RKO (cell line): ENCODE data around the gene TCTN1.
"Not testable (repeated sequence)": the region's sequence is repeated elsewhere in the genome, so short reads cannot be mapped to it uniquely, and the experiment has no call there.

Experiments used
- DNase-seq: peaks from one replicate; pipeline ENCODE4 v3.0.0-alpha.2; 2016; ENCODE audit warnings: low spot score

Gene TCTN1

GRCh38 chr12:110639336-110640141, 25.6 kb downstream of the TCTN1 start:
- no peak for DNase-seq

- DNase-seq, result no peak
Measured at GRCh38 chr12:110640275-110641025, 26.5 kb downstream of the TCTN1 start.

DNA sequence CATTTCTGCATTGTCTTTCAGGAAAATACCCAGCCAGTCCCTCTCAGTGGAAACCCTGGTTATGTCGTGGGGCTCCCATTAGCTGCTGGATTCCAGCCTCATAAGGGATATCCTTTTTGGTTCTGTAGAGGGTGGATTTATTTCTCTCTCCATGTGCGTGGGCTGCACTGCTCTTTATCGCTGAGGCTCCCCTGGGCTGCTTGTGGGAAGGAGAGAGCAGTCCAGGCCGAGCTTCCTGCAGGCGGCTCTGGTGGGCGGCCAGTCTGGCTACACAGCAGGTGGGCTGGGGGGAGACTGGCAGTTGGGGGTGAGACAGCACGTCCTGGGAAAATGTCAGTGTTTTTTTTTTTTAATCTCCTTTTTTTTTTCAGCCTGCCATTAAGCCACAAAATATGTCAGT, 27.6 kb downstream of the TCTN1 start:
- DNase-seq, result no peak

- no peak for DNase-seq
Measured at GRCh38 chr12:110647631-110648040, 33.7 kb downstream of the TCTN1 start.

DNA sequence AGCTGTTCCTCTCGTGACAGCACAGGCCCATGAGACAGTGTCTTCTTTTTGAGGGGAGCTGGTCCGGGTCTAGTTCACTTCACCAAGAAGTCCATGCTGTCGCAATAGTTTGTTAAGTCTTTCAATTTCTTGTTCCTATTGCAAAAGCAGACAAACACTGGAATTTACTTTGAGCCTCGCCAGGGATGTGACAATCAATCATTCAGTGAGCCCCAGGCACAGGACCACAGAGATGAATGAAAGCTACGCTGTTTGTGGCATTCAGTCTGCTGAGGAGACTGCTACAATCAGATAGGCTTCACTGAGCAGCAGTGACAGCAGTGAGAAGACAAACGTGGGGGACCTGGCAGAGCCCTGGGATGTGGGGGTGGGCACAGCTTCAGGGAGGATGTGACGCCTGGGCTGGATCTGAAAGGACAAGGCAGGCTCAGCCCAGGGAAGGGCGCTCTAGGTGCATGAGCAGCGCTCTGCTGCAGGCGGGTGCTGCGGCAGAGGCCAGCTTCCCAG, 35.5 kb downstream of the TCTN1 start:
- DNase-seq, result no peak

DNA sequence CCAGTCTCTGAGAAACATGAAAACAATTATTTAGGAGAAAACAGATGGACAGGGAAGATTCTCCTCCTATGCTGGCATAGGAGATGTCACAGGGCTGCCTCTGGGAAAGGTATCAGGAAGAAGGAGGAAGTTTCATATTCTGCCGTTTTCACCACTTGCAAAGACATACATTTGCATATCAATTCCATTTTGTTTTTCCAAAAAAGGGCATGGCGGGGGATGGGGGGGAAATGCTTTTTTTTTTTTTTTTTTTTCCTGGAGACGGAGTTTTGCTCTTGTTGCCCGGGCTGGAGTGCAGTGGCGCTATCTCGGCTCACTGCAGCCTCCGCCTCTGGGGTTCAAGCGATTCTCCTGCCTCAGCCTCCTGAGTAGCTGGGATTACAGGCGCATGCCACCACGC, 40.3 kb downstream of the TCTN1 start:
- DNase-seq, result not testable (repeated sequence)

- no peak for DNase-seq
Measured at GRCh38 chr12:110656071-110656655, 42.2 kb downstream of the TCTN1 start.

DNA sequence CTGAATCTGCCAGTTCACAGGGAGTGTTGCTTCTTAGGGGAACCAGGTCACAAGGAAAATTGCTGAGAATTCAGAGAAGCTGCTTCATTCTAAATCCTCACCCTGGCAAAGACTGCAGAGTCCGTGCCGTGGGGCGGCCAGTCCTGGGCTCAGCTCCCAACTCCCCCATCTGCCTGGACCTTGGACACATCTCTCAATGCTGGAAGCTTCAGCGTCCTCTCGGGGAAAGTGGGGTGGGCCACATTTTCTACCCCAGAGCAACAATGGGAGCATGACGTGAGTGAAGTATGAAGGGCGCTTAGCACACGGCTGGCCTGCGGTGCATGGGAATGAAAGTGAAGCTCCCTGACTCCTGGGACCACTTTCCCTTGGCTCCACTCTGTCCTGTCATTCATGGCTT, 43.8 kb downstream of the TCTN1 start:
- no peak for DNase-seq

DNA sequence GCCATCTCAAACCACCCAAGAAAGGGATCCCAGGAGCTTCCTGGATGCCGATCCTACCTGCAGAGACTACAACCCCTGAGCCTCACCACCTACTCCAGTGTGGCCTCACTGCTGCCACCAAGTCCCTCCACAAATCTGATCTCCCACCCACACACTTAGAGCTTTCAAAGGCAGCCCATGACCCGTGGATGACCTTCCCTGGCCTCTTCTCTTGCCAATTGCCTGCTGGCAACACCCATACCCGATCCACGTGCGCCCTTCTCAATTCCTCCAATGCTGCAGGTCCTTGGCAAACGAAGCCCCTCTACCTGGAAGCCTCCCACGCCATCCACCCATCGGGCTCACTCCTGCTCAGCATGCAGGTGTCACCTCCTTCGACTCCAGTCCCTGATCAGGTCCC, 44.3 kb downstream of the TCTN1 start:
- DNase-seq, result no peak

DNA sequence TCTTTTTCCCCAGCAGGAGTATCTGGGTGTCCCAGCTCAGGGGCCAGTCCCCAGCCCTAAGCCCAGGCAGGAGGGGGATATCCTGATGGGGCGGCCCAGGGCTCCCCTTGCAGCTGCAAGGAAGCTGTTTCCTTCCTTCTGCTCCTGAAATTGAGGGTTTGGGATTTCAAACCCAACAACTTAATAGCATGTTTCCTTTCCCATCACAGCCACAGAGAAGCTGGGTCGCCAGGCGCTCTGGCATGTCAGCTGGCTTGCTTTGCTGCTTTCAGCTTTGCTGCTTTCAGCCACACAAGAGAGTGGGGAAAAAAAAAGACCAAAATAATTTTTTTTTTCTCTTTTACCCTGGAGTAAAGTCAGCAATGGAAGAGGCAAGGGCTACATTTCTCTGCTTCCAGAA, 44.9 kb downstream of the TCTN1 start:
- DNase-seq, result no peak

GRCh38 chr12:110661337-110661972, 47.5 kb downstream of the TCTN1 start:
- DNase-seq, result no peak

- DNase-seq, result no peak
Measured at GRCh38 chr12:110666892-110667291, 53.0 kb downstream of the TCTN1 start.

DNA sequence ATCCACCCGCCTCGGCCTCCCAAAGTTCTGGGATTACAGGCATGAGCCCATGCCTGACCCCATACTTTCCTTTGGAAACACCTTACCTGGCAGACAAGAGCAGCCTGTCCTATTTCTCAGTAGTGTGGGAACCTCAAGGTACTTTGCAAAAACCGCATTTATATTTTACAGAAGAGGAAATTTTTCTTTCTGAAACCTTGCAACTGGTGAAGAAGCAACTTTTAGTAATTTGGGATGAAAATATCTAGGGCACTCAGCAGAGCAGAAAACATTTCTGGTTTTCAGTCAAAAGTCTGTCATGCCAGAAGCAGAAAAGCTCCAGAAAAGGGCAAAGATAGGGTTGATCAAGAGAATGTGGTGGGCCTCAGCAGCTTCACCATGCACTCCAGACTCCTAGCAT, 53.7 kb downstream of the TCTN1 start:
- DNase-seq, result no peak

DNA sequence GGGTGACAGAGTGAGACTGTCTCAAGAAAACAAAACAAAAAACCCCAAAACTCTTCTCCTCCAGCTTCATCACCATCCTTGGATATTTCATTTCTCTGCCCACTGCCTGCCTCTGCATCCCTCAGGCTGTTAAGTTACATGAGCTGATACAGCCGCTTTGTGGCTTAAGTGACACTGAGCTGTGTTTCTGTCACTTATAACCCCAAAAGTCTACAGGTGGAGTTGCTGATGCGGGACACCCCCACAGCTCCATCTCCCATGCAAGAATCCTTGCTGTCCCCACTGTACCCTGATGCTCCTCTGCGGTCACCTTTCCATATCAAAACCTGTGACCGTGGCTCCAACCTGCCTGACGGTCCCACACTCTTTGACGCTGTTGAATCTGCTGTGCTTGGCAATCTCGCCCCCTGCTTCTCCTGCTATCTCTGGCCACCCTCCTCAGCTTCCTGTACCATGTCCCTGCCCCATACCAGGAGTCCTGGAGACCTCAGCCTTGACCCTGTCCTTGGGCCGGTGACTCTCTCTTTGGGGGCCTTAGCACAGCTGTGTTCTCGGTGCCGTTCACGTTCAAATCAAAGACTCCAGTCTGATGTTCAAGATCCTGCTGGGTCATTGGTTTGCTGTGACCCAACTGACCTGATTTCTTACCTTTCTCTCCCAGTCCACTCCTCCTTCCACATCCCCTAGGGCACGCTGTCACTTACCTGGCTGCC, 54.7 kb downstream of the TCTN1 start:
- no peak for DNase-seq

DNA sequence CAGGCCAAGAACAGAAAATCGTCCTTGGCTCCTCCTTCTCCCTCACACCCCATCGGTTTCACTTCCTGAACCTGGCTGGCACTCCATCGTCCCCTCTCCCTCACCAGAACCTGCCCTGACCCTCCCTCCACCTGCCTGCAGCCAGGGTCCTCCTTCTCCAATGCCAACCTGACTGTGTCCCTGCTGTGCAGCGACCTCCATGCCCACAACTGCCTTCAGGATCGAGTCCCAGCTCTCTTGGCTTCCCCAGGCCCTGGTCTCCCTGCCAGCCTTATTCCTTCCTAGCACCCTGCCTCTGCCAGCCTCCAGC, 55.2 kb downstream of the TCTN1 start:
- DNase-seq, result no peak

GRCh38 chr12:110670161-110670701, 56.3 kb downstream of the TCTN1 start:
- DNase-seq, result no peak

DNA sequence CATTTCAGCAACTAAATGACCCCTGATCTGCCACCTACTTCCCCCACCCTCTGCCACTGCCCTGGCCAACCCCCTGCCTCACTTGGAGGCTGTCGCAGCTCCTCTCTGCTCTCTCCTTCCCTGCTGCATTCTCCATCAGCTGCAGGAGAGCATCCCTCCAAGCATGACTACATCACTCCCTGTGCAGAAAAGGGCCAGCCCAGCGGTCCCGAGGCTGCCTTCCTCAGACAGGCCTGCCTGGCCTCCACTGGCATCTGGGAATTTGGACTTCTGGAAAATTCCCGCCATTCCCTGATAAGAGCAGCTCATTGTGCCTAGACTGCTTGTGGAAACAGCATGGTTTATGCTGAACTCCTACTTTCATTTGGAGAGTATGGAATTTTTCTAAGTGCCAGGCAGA, 62.2 kb downstream of the TCTN1 start:
- no peak for DNase-seq

DNA sequence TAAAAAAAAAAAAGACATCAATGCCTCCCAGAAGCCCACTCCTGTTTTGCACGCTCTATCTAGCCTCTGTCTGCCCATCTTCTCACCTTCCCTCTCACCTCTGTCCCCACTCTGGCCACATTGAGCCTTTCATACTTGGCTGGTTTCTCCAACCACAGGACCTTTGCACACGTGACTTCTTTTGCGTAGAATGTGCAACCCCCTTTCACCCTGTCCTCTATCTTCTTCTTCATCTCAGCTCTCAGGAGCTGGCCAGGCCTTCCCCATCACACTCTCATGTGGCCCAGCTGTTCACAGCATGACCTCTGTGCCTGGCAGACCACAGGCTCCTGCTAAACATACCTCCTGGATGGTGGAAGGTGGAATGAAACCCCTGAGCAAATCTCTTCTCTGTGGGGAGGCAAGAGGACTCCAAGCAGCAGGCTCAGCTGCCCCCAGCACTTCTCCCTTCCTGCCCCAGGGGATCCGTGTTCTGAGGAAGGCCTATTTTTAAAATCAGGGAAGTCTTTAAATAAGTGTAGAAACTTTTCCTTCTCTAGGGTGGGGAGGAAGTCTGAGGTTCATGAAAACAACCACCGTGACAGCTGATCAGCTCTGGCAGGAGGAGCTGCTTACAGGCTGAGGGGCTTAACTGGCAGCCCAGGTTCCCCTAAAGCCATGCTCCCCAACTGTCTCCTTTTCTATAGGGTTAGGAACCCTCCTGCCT, 63.4 kb downstream of the TCTN1 start:
- DNase-seq, result no peak

- DNase-seq, result no peak
Measured at GRCh38 chr12:110677982-110678381, 64.1 kb downstream of the TCTN1 start.

GRCh38 chr12:110679201-110679600, 65.3 kb downstream of the TCTN1 start:
- DNase-seq, result no peak

GRCh38 chr12:110680032-110680431, 66.1 kb downstream of the TCTN1 start:
- DNase-seq, result no peak
